Measurements from ENCODE around the gene SDC1. TPM values are rescaled to one million over a fixed set of nuclear protein-coding genes. Genes with fewer than 3 reads are reported as not detected.
"Not testable (repeated sequence)": the region's sequence is repeated elsewhere in the genome, so short reads cannot be mapped to it uniquely, and the experiment has no call there.

SDC1 gene
- total RNA-seq: 100 to 1,000 TPM in 2 of 3 donors, 10 to 100 TPM in 1; 65.3 to 170 (median 162) TPM
- long read RNA-seq, donor 1, transcript SDC1-202 (6 exons, 3,291 nt): minor isoform, 23 of 135 reads
- long read RNA-seq, donor 1, transcript SDC1-201 (5 exons, 3,147 nt): major isoform, 71 of 135 reads
- long read RNA-seq, donor 1, partial matches to known transcripts: 40 of 135 reads
- long read RNA-seq, donor 1, other reads (novel, unspliced or antisense): 1 of 135 reads
- long read RNA-seq, donor 2, transcript SDC1-202 (6 exons, 3,291 nt): minor isoform, 21 of 132 reads
- long read RNA-seq, donor 2, transcript SDC1-201 (5 exons, 3,147 nt): major isoform, 77 of 132 reads
- long read RNA-seq, donor 2, partial matches to known transcripts: 6 of 132 reads
- long read RNA-seq, donor 2, other reads (novel, unspliced or antisense): 28 of 132 reads

GRCh38 chr2:20224716-20225293, at the start of gene SDC1:
TSS of gene SDC1 (minus strand) at chr2:20225130. CDS start at chr2:20224867, 263 bp downstream.
- Histone ChIP-seq H3K36me3 (ENCODE audit: low read depth) (no peaks in the 10 kb centered on the region), H3K9me3 (no peaks in the 10 kb centered on the region), H3K4me3 (peak within 1 kb of the TSS; percentile 80), H3K4me1 (ENCODE audit: low read depth) (peaks cover 33% of the 10 kb centered on the region)
- intact Hi-C loops (cut with DNase I, micrococcal nuclease): loop anchor here in 1 of 2 donors (10.0 kb wide), 1 partner anchor 90 kb away; no protein-coding TSS in a partner anchor
- TF ChIP-seq CTCF (IDR thresholded peaks at IDR 0.05): no peak
- ATAC-seq: peak; percentile 69
- peak; percentile 79 to 88 (median 88) for DNase-seq

- DNase-seq: no peak
- H3K9me3 ChIP-seq: no peaks in the 10 kb centered on the region
- no peak for ATAC-seq
- H3K4me1 ChIP-seq (ENCODE audit: low read depth): no peaks in the 10 kb centered on the region
- no peak for TF ChIP-seq CTCF (IDR thresholded peaks at IDR 0.05)
- intact Hi-C loops (cut with DNase I, micrococcal nuclease): no loop called here
- no peak overlapping the region for H3K4me3 ChIP-seq
- H3K36me3 ChIP-seq (ENCODE audit: low read depth): no peaks in the 10 kb centered on the region
Measured at GRCh38 chr2:20273042-20273441, 48.1 kb upstream of the SDC1 start.

- ATAC-seq; H3K4me1 ChIP-seq (ENCODE audit: low read depth); DNase-seq; H3K4me3 ChIP-seq; intact Hi-C loops (cut with DNase I, micrococcal nuclease); H3K9me3 ChIP-seq; H3K36me3 ChIP-seq (ENCODE audit: low read depth): not testable (repeated sequence)
Measured at GRCh38 chr2:20268317-20268716, 43.4 kb upstream of the SDC1 start.

GRCh38 chr2:20267529-20267928, 42.6 kb upstream of the SDC1 start:
- no peak for TF ChIP-seq CTCF (IDR thresholded peaks at IDR 0.05)
- no peak overlapping the region for H3K4me3 ChIP-seq
- no peak for DNase-seq
- H3K4me1 ChIP-seq (ENCODE audit: low read depth): no peaks in the 10 kb centered on the region
- no peaks in the 10 kb centered on the region for H3K9me3 ChIP-seq
- no peak for ATAC-seq
- intact Hi-C loops (cut with DNase I, micrococcal nuclease): no loop called here
- no peaks in the 10 kb centered on the region for H3K36me3 ChIP-seq (ENCODE audit: low read depth)

GRCh38 chr2:20264629-20265028, 39.7 kb upstream of the SDC1 start:
- Histone ChIP-seq H3K4me3 (no peak overlapping the region), H3K4me1 (ENCODE audit: low read depth) (no peaks in the 10 kb centered on the region), H3K36me3 (ENCODE audit: low read depth) (no peaks in the 10 kb centered on the region), H3K9me3 (no peaks in the 10 kb centered on the region)
- TF ChIP-seq CTCF (IDR thresholded peaks at IDR 0.05): no peak
- ATAC-seq (peak; percentile 74), DNase-seq (no peak)
- intact Hi-C loops (cut with DNase I, micrococcal nuclease): no loop called here

- no peak overlapping the region for H3K4me3 ChIP-seq
- no peak for DNase-seq
- intact Hi-C loops (cut with DNase I, micrococcal nuclease): no loop called here
- H3K36me3 ChIP-seq (ENCODE audit: low read depth): peaks cover 9% of the 10 kb centered on the region
- H3K4me1 ChIP-seq (ENCODE audit: low read depth): no peaks in the 10 kb centered on the region
- no peaks in the 10 kb centered on the region for H3K9me3 ChIP-seq
- no peak for TF ChIP-seq CTCF (IDR thresholded peaks at IDR 0.05)
- ATAC-seq: no peak
Measured at GRCh38 chr2:20257411-20257810, 32.5 kb upstream of the SDC1 start.

Measured in mucosa of descending colon (tissue), 3 donors.